ENCODE data around the gene HHIPL1. TPM values are rescaled to one million over a fixed set of nuclear protein-coding genes. Genes with fewer than 3 reads are reported as not detected.
A peak's percentile ranks its signal among the peaks of the same experiment; 100 is the strongest.

Gene HHIPL1
- total RNA-seq, 1 donor from 2014 or later: 5.9 TPM

- Histone ChIP-seq H3K36me3 (no peaks in the 10 kb centered on the region), H3K9me3 (no peaks in the 10 kb centered on the region), H3K27me3 (no peaks in the 10 kb centered on the region), H3K4me1 (no peaks in the 10 kb centered on the region), H3K27ac (no peak overlapping the region), H3K4me3 (no peak overlapping the region)
- DNase-seq (ENCODE audit: extremely low spot score in 2 of 2): peak; percentile 52 to 56
- no peak for TF ChIP-seq CTCF (IDR thresholded peaks at IDR 0.05)
- TF ChIP-seq POLR2AphosphoS5 (IDR thresholded peaks at IDR 0.05; ENCODE audit: insufficient read depth in 1 of 2, low read depth in 1 of 2): no peak
- no peak for TF ChIP-seq POLR2A (IDR thresholded peaks at IDR 0.05)
- intact Hi-C loops (cut with DNase I): no loop called here
Measured at GRCh38 chr14:99721792-99722516, 77.0 kb downstream of the HHIPL1 start.

- no peaks in the 10 kb centered on the region for H3K4me1 ChIP-seq
- no peaks in the 10 kb centered on the region for H3K27me3 ChIP-seq
- no peak overlapping the region for H3K27ac ChIP-seq
- H3K4me3 ChIP-seq: no peak overlapping the region
- intact Hi-C loops (cut with DNase I): no loop called here
- TF ChIP-seq CTCF (IDR thresholded peaks at IDR 0.05): no peak
- TF ChIP-seq POLR2A (IDR thresholded peaks at IDR 0.05): no peak
- TF ChIP-seq POLR2AphosphoS5 (IDR thresholded peaks at IDR 0.05; ENCODE audit: insufficient read depth in 1 of 2, low read depth in 1 of 2): no peak
- DNase-seq (ENCODE audit: extremely low spot score in 2 of 2): peak; percentile 34 to 91
- H3K9me3 ChIP-seq: no peaks in the 10 kb centered on the region
- no peaks in the 10 kb centered on the region for H3K36me3 ChIP-seq
Measured at GRCh38 chr14:99722741-99723140, 77.8 kb downstream of the HHIPL1 start.

GRCh38 chr14:99724196-99724891, 79.4 kb downstream of the HHIPL1 start:
- H3K4me1 ChIP-seq: no peaks in the 10 kb centered on the region
- no peak overlapping the region for H3K4me3 ChIP-seq
- no peaks in the 10 kb centered on the region for H3K9me3 ChIP-seq
- no peak overlapping the region for H3K27ac ChIP-seq
- TF ChIP-seq CTCF (IDR thresholded peaks at IDR 0.05): no peak
- no peak for TF ChIP-seq POLR2A (IDR thresholded peaks at IDR 0.05)
- TF ChIP-seq POLR2AphosphoS5 (IDR thresholded peaks at IDR 0.05; ENCODE audit: insufficient read depth in 1 of 2, low read depth in 1 of 2): no peak
- no peaks in the 10 kb centered on the region for H3K36me3 ChIP-seq
- intact Hi-C loops (cut with DNase I): no loop called here
- DNase-seq (ENCODE audit: extremely low spot score in 2 of 2): peak; percentile 69 to 91
- H3K27me3 ChIP-seq: no peaks in the 10 kb centered on the region

GRCh38 chr14:99724939-99725773, 80.2 kb downstream of the HHIPL1 start:
- no peak overlapping the region for H3K27ac ChIP-seq
- peaks cover 6% of the 10 kb centered on the region for H3K4me1 ChIP-seq
- H3K36me3 ChIP-seq: no peaks in the 10 kb centered on the region
- intact Hi-C loops (cut with DNase I): no loop called here
- H3K4me3 ChIP-seq: no peak overlapping the region
- TF ChIP-seq POLR2AphosphoS5 (IDR thresholded peaks at IDR 0.05; ENCODE audit: insufficient read depth in 1 of 2, low read depth in 1 of 2): no peak
- no peak for TF ChIP-seq CTCF (IDR thresholded peaks at IDR 0.05)
- TF ChIP-seq POLR2A (IDR thresholded peaks at IDR 0.05): no peak
- H3K9me3 ChIP-seq: no peaks in the 10 kb centered on the region
- no peaks in the 10 kb centered on the region for H3K27me3 ChIP-seq
- DNase-seq (ENCODE audit: extremely low spot score in 2 of 2): peak; percentile 56 to 95
